Thoracic aorta (tissue), 2 donors: Measurements from ENCODE around the gene NLN. TPM values are rescaled to one million over a fixed set of nuclear protein-coding genes. Genes with fewer than 3 reads are reported as not detected.

Experiments used
- ATAC-seq: fragments of 150-250 bp; one replicate; pipeline ENCODE4 v1.8.0; 2017; ENCODE audit warnings: low read depth; ENCODE audit not compliant: insufficient number of reproducible peaks, low FRiP score
- DNase-seq: peaks from one replicate; pipeline ENCODE4 v3.0.0-alpha.2; 2020; ENCODE audit warnings: low spot score
- H3K27ac ChIP-seq, 2 donors: fragments of 200-600 bp; sonication (generic); 1 replicate in 1 of 2; 2 replicates in 1 of 2; pipeline ENCODE4 v1.5.1; 2016; ENCODE audit warnings: mild to moderate bottlenecking in 2 of 2, moderate library complexity in 2 of 2
- H3K27me3 ChIP-seq: fragments of 200-600 bp; sonication (generic); replicated peaks from 2 replicates; pipeline ENCODE4 v1.6.0; 2016; ENCODE audit warnings: mild to moderate bottlenecking; ENCODE audit not compliant: insufficient read depth
- H3K36me3 ChIP-seq: fragments of 200-600 bp; sonication (generic); one replicate; pipeline ENCODE4 v1.5.1; 2016
- H3K4me1 ChIP-seq, 2 donors: fragments of 200-600 bp; sonication (generic); 1 replicate in 1 of 2; 2 replicates in 1 of 2; pipeline versions ENCODE4 v1.5.1 to v1.6.0; 2016; ENCODE audit warnings: low read depth in 2 of 2, mild to moderate bottlenecking in 1 of 2; ENCODE audit not compliant: control insufficient read depth in 1 of 2
- H3K4me3 ChIP-seq: fragments of 200-600 bp; sonication (generic); 2 replicates; pipeline ENCODE4 v1.5.1; 2016; ENCODE audit warnings: mild to moderate bottlenecking
- H3K9me3 ChIP-seq: fragments of 200-600 bp; sonication (generic); 2 replicates; pipeline ENCODE4 v1.5.1; 2016
- CTCF ChIP-seq: fragments of 200-600 bp; sonication (generic); IDR thresholded peaks from one replicate; pipeline ENCODE4 v1.5.1; 2019; ENCODE audit warnings: antibody characterized with exemption
- total RNA-seq, 2 donors: library from RNA; depleted of rRNA; stranded (reverse); fragments of >200 nt; gene quantifications; one replicate each; pipeline versions ENCODE4 v1.1.0 to v1.2.3, GENCODE V29; 2016

Gene NLN
- total RNA-seq, 2 donors from 2014 or later: 6.8 to 24.1 TPM

- ATAC-seq (no peak), DNase-seq (no peak)
- H3K36me3 ChIP-seq: no peaks in the 10 kb centered on the region
- no peak overlapping the region for H3K4me3 ChIP-seq
- no peaks in the 10 kb centered on the region for H3K27me3 ChIP-seq
- TF ChIP-seq CTCF: no peak
- no peaks in the 10 kb centered on the region for H3K4me1 ChIP-seq
- no peaks in the 10 kb centered on the region for H3K9me3 ChIP-seq
- H3K27ac ChIP-seq: no peak overlapping the region
Measured at GRCh38 chr5:65758546-65759144, 36.6 kb downstream of the NLN start.

GRCh38 chr5:65760504-65761275 lies 38.7 kb downstream of the NLN start:
- no peak for ATAC-seq

GRCh38 chr5:65762234-65762633 lies 40.2 kb downstream of the NLN start:
- no peaks in the 10 kb centered on the region for H3K36me3 ChIP-seq
- ATAC-seq: no peak
- no peaks in the 10 kb centered on the region for H3K27me3 ChIP-seq
- TF ChIP-seq CTCF: no peak
- H3K4me3 ChIP-seq: no peak overlapping the region
- no peaks in the 10 kb centered on the region for H3K4me1 ChIP-seq
- no peak for DNase-seq
- H3K9me3 ChIP-seq: no peaks in the 10 kb centered on the region
- H3K27ac ChIP-seq: no peak overlapping the region

More at GRCh38 chr5:65760504-65761275, 38.7 kb downstream of the NLN start:
- no peak overlapping the region for H3K4me3 ChIP-seq
- no peaks in the 10 kb centered on the region for H3K4me1 ChIP-seq
- no peaks in the 10 kb centered on the region for H3K9me3 ChIP-seq
- H3K27ac ChIP-seq: no peak overlapping the region
- no peaks in the 10 kb centered on the region for H3K27me3 ChIP-seq
- no peak for TF ChIP-seq CTCF
- no peak for DNase-seq
- H3K36me3 ChIP-seq: no peaks in the 10 kb centered on the region

GRCh38 chr5:65765582-65765981 lies 43.6 kb downstream of the NLN start:
- ATAC-seq (no peak), DNase-seq (no peak)
- no peaks in the 10 kb centered on the region for H3K27me3 ChIP-seq
- H3K4me1 ChIP-seq: peaks cover 6% of the 10 kb centered on the region in 2 donors
- no peak overlapping the region for H3K4me3 ChIP-seq
- no peaks in the 10 kb centered on the region for H3K9me3 ChIP-seq
- no peak for TF ChIP-seq CTCF
- no peaks in the 10 kb centered on the region for H3K36me3 ChIP-seq
- H3K27ac ChIP-seq: no peak overlapping the region

- Histone ChIP-seq H3K4me1 (peaks cover 6% of the 10 kb centered on the region in 2 donors), H3K27ac (no peak overlapping the region), H3K9me3 (no peaks in the 10 kb centered on the region), H3K27me3 (no peaks in the 10 kb centered on the region), H3K4me3 (no peak overlapping the region), H3K36me3 (no peaks in the 10 kb centered on the region)
- ATAC-seq (no peak), DNase-seq (no peak)
- TF ChIP-seq CTCF: no peak
Measured at GRCh38 chr5:65766175-65766574, 44.2 kb downstream of the NLN start.
